GM21723 (cell line): ENCODE measurements around the gene KIF5B.
"Not testable (repeated sequence)": the region's sequence is repeated elsewhere in the genome, so short reads cannot be mapped to it uniquely, and the experiment has no call there.

Experiments used
- ATAC-seq: cut with Tn5 transposase; IDR thresholded peaks from one replicate; pipeline ENCODE4 v1.9.1; 2021; ENCODE audit warnings: mild to moderate bottlenecking, moderate library complexity; ENCODE audit not compliant: unreplicated experiment

The KIF5B gene

GRCh38 chr10:32056136-32057035 is at the start of gene KIF5B:
Gene KIF5B (minus strand): TSS chr10:32056425. CDS start chr10:32055973, 452 bp downstream.
- ATAC-seq = peak; percentile 84

DNA sequence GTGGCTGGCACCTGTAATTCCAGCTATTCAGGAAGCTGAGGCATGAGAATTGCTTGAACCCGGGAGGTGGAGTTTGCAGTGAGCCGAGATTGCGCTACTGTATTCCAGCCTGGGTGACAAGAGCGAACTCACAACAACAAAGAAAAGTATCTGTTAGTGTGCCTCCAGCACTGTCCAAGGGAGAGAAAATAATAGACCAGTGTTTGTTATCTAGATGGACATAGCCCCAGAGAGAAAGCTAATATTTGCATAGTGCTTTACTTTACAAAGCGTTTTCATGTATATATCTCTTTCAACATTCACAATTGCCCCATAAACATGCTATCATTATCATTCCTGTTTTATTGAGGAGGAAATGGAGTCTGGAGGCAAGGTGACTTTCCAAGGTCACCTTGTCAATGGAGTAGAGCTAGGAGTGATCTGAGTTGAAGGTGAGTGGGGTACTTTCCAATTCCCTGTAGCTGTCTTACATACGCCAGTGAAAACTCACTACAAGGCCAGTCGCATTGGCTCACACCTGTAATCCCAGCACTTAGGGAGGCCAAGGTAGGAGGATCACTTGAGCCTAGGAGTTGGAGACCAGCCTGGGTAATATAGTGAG is 49.7 kb upstream of the KIF5B start:
- ATAC-seq = no peak

GRCh38 chr10:32104622-32105509 is 48.6 kb upstream of the KIF5B start:
- no peak for ATAC-seq

GRCh38 chr10:32104181-32104580 is 48.0 kb upstream of the KIF5B start:
- no peak for ATAC-seq

GRCh38 chr10:32103721-32104120 is 47.5 kb upstream of the KIF5B start:
- no peak for ATAC-seq

- ATAC-seq = not testable (repeated sequence)
Measured at GRCh38 chr10:32098566-32099259, 42.5 kb upstream of the KIF5B start.

GRCh38 chr10:32095116-32095733 is 39.0 kb upstream of the KIF5B start:
- ATAC-seq = no peak

GRCh38 chr10:32093650-32094049 is 37.4 kb upstream of the KIF5B start:
- ATAC-seq = no peak

GRCh38 chr10:32091046-32091445 is 34.8 kb upstream of the KIF5B start:
- no peak for ATAC-seq

- no peak for ATAC-seq
Measured at GRCh38 chr10:32084185-32084851, 28.1 kb upstream of the KIF5B start.

GRCh38 chr10:32077896-32078485 is 21.8 kb upstream of the KIF5B start:
- ATAC-seq = no peak

- ATAC-seq = no peak
Measured at GRCh38 chr10:32073659-32074058, 17.4 kb upstream of the KIF5B start.

GRCh38 chr10:32073128-32073527 is 16.9 kb upstream of the KIF5B start:
- no peak for ATAC-seq

DNA sequence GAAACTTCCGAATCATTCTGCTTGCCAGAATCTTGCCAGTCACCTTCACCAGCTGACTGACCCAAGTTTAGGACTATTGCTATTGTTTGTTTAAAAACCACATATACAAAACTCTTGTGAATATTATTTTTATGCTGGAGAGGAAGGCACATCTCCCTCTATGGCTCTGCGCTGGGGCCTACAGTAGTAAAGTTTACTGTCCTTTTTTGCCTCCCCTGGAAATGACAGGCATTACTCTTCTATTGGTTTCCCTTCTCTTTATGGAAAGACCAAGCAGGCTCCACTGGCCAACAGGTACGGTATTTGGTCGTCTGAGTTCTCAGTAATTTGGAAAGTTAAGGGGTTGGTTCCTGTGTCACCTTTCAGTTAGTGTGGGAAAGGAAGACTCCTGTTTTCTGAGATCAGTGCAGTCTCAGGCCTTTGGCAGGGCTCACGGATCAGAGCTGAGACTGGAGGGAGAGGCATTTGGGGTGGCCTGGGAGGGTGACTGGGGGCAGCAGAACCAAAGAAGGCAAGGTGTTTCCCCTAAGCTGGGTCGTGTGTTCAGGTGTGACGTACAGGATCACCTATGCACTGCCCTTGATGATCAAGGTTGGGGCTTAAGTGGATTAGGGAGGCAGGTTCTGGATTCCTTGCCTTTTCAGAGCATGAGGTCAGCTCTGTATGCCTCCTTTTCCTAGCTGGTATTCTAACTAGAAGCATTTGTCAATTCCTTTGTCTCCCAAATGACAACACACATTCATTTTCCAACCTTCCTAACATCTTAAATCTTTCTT is 16.0 kb upstream of the KIF5B start:
- no peak for ATAC-seq

DNA sequence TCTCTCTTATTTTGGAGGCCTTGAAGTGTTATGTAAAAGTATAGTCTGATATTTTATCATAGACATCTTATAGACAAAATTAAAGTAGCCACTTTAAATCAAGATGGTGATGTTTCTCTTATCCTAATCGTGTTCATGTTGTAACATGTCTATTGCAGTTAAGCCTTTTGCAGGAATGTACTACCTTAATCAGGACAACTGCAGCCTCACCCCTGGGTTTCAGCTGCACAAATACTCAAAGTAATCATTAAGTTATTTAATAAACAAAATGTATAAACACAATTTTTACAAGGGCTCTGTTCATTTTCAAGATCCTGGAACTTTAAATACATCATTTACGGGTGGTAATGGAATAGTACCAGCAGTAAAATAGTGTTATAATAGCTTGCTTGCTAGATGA is 14.4 kb upstream of the KIF5B start:
- ATAC-seq = no peak

DNA sequence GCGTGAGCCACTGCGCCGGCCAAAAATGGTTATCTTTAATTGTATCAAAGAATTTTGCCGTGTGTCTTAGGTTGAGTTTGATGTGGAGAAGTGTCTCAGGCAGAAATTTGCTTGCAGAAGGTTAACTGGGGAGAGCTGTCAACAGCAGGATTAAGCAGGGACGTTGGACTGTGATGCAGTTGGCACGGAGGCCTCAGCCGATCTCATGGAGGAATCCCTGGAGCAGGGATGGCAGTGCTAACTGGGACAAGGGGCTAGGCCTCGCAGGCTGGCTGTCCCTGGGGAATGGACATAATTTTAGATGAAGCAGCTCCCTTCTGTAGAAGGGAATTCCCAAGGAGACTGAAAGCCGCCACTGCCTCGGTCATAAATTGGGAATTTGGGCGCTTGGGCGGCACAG is 12.3 kb upstream of the KIF5B start:
- no peak for ATAC-seq

DNA sequence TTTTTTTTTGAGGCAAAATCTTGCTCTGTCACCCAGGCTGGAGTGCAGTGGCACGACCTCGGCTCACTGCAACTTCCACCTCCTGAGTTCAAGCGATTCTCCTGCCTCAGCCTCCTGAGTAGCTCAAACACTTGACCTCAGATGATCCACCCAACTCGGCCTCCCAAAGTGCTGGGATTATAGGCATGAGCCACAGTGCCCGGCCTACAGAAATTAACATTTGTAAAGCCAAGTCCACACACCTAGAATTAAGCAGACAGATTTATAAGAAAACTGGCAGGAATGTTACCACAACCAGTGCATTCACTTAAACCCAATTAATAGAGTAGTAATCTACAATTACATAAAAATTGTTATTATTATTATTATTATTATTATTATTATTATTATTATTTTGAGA is 11.7 kb upstream of the KIF5B start:
- not testable (repeated sequence) for ATAC-seq

GRCh38 chr10:32065856-32066255 is 9.6 kb upstream of the KIF5B start:
- no peak for ATAC-seq

- ATAC-seq = no peak
Measured at GRCh38 chr10:32061440-32061839, 5.2 kb upstream of the KIF5B start.
